ENCODE measurements around the gene PDX1. TPM values are rescaled to one million over a fixed set of nuclear protein-coding genes. Genes with fewer than 3 reads are reported as not detected.

Gene PDX1
- total RNA-seq, 1 experiment from 2014 or later: not detected

DNA sequence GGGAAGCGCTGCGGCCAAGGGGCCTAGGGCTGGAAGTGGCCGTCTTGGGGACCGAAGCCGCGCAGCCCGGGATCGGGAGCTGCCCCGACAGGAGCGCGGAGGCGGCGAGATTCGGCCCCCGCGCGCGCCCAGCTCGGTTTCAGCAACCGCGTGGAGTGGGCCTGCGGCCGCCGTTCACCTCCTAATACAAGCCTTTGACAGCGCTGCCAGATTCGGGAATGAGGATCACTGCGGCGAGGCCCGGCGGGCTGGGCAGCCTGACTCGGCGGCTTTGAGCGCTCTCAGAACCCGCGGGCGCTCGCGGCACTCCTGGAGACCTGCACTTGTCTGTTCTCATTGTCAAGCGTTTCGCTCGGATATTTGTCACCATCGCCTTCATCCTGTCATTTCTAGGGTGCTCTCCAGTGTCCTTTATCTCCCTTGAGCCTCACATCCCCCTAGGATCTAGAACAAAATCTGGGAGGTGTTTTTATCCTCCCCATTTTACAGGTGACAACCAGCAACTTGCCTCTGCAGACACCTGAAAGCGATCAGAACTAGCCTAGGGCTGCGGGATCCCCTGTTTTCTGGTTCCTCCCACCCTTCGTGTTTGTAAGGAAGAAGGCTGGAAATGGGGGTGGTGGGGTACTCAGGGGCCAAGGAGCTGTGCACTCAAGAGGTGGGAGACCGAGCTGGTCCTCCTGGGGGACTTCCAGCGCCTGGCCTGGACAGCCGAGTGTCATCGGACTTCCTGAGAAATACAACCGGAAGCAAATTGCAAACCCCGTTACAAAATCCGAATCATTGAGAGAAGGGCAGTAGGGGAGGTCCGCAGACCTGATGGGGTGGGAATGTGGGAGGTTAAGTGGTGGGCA lies 50.8 kb downstream of the PDX1 start:
- DNase-seq (ENCODE audit: low read depth): no peak

DNA sequence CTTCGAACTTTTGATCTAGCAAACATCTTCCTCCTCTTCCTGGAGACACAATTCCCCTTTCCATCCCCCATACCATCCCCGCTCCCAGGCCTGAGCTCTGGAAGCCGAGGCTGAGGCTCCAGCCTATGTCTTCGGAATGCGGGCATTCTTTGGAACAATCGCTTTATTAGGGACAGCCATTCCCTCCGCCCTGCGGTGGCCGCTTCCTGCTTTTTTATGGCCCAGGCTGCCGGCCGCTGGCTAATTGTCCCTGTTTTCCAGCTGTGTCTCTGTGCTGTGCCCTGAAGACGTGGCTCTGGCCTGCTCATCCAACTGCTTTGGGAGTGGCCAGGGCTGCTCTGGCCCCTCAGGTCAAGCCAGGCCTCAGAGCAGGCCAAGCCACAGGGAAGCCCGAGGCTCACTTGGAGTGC lies 51.4 kb downstream of the PDX1 start:
- DNase-seq (ENCODE audit: low read depth): no peak

DNA sequence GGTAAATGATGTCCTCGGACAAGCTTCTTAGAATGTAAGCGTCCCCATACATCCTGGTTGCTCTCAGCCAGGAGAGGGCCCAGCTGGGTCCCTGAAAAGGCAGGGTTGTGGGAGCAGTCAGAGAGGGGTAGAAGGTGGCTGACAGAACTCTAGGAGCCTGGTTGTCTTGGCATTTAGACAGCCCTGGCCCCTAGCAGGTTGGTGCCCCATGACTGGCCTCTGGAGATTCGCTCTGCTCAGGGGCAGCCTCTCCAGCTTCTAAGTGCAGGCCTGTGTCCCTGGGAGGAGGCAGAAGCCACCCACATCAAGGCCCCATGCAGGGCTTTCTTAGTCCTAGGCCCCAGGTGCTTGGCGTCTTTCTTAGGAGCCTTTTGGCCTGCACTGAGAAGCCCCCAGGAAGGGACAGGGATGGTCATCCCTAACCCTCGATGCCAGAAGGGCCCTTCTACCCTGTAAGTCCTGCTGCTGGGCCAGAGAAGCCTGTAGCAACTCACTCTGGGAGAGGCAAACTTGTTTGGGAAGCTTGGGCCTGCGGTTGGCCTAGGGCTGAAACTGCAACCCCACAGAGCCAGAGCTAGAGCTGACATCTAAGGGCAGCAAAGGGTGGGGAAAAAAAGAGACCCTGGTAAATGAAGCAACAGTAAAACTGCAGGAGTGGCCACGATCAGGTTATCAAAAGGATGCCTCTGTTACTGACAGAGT lies 52.1 kb downstream of the PDX1 start:
- DNase-seq (ENCODE audit: low read depth): no peak

DNA sequence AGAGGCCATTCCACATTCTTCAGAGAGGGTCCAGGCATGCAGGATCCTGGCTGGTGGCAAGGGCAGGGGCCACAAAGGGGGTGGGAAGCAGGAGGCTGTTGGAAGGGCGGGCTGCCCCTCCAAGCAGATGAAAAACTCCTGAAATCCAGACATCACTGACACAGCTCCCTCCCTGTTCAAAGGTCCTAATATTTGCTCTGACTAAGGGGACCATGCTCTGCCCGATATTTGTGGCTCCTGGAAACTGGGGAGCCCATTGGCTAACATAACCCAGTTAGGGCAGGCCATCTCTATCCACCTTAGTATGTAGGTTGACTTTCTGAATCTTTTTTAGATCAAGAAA lies 52.6 kb downstream of the PDX1 start:
- no peak for DNase-seq (ENCODE audit: low read depth)

DNA sequence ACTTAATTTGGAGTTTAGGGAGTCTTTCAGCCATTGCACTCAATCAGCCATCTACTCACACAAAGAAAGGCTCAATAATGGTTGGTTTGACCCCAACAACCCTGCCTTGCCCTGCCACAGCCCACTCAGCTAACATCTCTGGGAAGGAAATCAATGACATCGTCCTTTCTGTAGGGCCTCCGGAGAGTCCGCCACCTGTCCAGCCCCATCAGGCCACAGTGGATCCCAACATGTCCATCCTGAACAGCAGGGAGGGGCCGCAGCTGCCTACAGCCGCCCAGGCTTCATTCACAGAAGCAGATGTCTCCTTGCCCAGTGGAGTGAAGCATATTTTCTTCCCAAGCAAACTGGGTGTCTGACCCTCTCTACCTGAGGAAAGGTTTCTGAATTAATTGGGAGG lies 53.5 kb downstream of the PDX1 start:
- DNase-seq (ENCODE audit: low read depth): no peak

DNA sequence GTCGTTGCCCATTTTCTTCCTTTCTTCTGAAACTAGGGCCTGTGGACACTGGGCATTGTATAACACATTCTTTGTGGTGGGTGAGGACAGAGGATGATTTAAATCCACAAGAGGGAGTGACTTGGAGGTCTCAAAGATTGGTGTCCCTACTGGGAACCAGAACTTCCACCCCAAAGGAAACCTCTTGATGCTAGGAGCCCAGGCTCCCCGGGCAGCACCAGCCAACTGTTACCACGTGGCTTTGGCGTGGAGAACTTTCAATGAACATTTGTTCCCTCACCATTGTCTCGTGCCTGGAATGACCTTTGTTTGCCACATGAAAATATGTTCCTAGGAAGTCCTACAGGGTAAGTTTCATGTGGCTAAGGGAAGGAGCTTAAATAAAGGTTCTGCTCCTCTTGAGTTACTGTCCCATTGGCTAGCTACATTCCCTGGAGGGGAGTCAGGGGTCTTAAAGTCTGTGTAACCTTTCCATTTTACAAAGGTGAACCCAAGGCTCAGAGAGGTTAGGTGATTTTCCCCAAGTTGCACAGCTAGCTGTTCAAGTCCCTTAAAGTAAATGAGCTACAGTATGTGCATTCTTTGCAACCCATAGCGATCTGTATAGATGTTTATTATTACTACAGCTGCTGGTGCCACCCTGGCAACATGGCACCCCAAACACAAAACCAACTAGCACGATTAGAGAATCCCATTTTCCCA lies 54.3 kb downstream of the PDX1 start:
- DNase-seq (ENCODE audit: low read depth): no peak

Other genes starting within 250 kb of the PDX1 start
- gene GSX1, start 127.5 kb upstream of the PDX1 start, total RNA-seq (2014; rRNA removed; shearing (Covaris generic)): not detected in 2 replicates
- gene CDX2, start 49.3 kb downstream of the PDX1 start, total RNA-seq (2014; rRNA removed; shearing (Covaris generic)): not detected in 2 replicates
- gene URAD, start 68.7 kb downstream of the PDX1 start, total RNA-seq (2014; rRNA removed; shearing (Covaris generic)): not detected in 2 replicates
- gene FLT3, start 180.6 kb downstream of the PDX1 start, total RNA-seq (2014; rRNA removed; shearing (Covaris generic)): not detected in 2 replicates
- gene PAN3, start 218.5 kb downstream of the PDX1 start, total RNA-seq (2014; rRNA removed; shearing (Covaris generic)): 9.2 and 10.9 TPM in 2 replicates